Measurements from ENCODE around the gene NTRK2.

The NTRK2 gene

GRCh38 chr9:84785792-84786547, 116.4 kb downstream of the NTRK2 start:
- no peak for DNase-seq

DNA sequence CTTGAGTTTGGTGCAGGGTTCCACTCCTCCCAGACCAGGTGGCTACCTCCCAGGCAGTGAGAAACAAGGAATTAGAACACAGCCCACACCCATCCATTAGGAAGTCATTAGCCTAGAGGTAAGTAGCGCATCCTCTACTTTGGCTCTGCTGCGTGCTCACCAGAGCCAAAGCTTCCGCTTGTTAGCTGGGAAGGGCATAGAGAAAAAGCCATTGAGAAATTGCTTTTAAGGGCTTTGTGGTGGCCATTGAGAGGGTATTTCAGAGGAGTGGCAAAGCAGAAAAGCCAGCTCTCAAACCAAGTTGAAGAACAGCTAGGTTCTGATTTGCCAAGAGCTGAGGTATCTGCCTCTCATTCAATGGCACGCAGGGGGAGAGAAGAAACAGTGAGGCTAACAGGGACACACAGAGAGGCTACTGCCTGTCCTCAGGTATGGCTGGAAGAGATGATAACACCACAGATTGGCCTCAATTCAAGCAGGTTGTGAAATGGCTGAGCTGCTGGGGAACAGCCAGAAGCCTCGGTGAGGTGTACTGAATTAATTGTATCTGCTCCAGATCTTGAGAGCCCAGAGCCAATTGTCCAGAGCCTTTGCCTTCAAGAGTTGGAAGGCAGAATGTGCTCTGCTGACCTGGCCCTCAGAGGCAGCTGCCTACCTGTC, 119.4 kb downstream of the NTRK2 start:
- no peak for DNase-seq

- no peak for DNase-seq
Observed at GRCh38 chr9:84789463-84789830, 119.9 kb downstream of the NTRK2 start.

DNA sequence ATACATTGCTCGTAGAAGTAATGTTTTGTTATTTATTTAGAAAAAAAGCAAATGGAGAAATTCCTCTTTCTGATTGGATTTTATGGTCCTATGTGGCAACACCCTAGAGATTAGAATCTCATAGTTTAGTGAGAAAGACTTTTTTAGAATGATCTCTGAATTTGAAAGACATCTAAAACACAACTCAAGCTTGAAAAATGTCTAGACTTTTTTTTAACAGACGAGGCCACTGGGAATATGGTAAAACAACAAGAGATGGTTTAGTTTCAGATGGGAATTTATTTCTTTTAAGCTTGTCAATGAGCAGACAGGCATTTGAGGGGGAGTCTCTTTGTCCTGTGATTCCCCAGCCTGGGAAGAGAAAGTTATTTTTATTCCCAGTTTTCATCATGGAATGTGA, 122.1 kb downstream of the NTRK2 start:
- DNase-seq = no peak

- DNase-seq = no peak
Observed at GRCh38 chr9:84793251-84793650, 123.7 kb downstream of the NTRK2 start.

DNA sequence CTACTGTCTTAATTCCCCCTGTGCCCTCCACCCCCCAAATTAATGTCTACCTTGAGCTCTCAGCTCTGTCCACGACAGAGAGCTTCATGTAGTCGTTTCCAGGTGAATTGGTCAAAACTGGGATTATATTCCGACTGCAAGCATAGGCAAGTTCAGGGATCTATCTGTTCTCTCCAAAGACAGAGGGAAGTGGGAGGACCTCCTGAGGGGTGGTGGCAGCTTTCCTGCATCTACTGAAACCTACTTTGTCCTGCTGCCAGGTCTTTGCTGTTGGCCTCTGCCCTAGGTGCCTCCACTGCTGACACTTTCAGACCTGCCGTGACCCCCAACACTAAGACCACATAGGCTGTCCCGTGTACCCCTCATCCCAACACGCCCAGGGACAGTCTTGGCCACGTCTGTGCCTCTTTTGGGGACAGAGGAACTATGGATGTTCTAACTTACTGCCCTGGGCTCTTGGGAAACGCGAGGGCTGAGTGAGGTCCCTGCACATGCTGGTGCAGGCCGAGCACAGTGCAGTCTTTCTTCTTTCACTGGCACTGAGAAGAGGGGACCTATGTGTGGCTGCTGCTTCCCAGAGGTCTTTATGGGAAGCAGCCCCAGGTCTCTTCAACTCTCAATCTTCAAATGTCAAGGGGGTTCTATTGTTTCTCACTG, 125.6 kb downstream of the NTRK2 start:
- DNase-seq = no peak

- DNase-seq = no peak
Observed at GRCh38 chr9:84796404-84796803, 126.9 kb downstream of the NTRK2 start.

DNA sequence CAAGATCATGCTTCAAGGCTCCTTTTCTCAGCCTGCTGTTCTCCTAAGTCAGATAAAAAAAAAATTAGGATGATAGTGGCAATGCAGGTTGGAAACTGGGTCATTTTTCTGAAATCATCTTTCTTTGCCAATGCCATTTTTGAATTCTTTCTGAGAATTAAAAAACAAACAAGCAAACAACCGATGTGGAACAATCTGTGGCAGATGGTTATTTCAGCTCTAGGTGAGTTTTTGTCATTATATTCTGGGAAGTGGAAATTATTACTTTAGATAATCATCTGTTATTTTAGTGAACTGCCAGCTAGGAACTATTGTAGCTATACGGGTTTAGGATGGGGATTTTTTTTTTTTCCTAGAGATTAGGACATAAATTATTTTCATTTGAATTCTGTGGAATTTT, 129.7 kb downstream of the NTRK2 start:
- DNase-seq = no peak

DNA sequence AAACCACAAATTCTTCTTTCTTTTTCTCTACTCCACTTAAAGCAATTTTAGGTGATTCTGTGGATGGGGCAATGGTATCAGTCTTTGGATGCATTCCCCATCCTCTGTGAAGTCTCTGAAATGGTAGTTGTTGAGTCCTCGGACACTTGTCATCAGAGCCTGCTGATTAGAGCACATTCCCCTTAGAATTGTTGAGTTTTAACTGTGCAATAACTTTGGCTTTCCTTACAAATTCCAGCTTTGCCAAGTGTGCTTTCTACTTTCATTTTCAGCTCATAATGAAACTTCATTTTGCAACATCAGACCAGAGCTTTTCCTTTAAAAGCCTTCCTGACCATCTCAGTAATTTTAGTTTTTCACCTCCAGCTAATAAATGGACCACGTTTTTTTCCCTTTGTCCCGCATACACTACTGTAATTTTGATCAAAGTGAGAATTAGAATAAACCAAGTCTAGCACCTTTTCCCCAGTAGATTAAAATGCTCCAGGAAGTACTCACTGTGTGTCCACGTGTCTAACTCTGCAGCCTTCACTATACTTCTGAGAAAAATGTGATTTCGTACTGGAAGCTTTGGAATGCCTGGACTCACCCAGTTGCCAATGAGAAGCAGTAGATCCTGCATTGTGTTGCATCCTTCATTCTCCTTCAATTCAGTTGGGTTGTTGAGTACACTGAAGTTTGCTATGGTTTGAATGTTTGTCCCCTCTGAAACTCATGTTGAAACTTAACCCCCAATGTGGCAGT, 135.6 kb downstream of the NTRK2 start:
- no peak for DNase-seq

DNA sequence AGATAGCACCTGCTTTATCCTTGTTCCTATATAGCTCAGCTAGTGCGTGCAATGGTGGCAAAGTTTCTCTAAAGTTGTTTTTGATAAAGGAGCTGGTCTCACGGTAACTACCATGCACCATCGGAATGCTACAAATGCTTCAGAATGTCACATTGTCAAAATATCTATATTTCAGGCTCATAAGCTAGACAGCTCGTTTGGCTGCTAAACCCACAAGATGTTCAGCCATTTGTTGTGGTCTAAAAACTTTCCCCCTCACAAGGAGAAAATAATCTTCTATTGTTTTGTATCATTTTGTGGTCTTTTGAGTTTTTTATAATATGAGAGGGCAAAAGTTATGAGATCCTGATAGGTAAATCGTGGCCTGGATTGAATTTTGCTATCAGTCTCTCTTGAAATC, 137.9 kb downstream of the NTRK2 start:
- no peak for DNase-seq

- DNase-seq = no peak
Observed at GRCh38 chr9:84807870-84808390, 138.4 kb downstream of the NTRK2 start.

- no peak for DNase-seq
Observed at GRCh38 chr9:84808416-84808815, 138.9 kb downstream of the NTRK2 start.

GRCh38 chr9:84811072-84811750, 141.7 kb downstream of the NTRK2 start:
- DNase-seq = no peak

DNA sequence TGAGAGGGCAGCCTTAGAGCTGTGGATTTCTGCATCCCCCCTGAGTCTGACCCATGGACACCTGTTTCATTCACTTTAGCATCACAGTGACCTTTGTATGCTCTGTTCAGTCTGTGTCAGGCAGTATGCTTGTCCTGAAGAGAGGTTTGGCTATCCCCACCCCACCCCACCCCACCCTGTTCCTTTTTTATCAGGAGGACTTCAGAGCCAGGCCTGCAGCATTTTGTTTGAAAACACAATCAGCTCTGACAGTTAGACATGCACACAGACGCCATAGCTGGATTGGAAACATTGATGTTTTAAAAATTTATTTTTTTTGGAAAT, 142.2 kb downstream of the NTRK2 start:
- no peak for DNase-seq

DNA sequence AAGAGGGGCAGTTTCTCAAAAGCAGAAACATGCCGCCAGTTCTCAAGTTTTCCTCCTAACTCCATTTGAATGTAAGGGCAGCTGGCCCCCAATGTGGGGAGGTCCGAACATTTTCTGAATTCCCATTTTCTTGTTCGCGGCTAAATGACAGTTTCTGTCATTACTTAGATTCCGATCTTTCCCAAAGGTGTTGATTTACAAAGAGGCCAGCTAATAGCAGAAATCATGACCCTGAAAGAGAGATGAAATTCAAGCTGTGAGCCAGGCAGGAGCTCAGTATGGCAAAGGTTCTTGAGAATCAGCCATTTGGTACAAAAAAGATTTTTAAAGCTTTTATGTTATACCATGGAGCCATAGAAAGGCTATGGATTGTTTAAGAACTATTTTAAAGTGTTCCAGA, 142.8 kb downstream of the NTRK2 start:
- DNase-seq = no peak

- no peak for DNase-seq
Observed at GRCh38 chr9:84812847-84813246, 143.3 kb downstream of the NTRK2 start.

DNA sequence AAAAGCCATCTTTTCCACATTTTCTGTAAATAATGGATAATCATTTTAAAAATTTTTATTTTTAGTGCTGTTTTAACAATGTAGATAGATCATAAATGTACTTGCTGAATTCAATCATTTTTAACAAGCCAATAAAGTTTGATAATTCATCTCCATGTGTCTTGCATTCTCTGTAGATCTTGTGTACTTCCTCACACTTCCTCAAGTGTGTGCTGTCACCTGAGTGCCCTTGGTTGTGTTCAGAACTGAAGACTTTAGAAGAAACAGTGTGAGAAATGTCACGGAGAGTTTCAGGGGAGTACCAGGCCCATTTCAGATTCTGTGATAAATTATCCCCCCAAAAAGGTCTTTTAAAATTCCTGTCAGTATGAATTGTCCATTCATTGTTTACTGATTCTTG, 146.0 kb downstream of the NTRK2 start:
- no peak for DNase-seq

- no peak for DNase-seq
Observed at GRCh38 chr9:84817038-84817437, 147.5 kb downstream of the NTRK2 start.

DNA sequence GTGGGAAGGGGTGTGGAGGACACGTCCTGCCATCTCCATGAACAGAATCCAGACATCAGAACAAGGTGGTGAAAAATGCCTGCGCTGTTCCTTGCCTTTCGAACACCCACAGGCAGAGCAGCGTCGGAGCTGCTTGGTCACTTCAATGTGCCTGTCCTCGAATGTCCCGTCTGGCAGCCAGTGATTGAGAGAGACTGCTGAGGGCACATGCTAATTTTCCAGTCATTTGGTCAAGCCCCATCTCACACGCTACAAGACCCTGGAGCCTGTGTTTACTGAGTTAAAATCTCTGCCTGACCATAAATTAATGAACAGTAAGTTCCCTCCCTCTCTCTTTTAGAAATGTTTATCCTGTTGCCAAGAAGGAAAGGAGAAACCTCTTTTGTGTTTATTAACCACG, 149.3 kb downstream of the NTRK2 start:
- DNase-seq = no peak

DNA sequence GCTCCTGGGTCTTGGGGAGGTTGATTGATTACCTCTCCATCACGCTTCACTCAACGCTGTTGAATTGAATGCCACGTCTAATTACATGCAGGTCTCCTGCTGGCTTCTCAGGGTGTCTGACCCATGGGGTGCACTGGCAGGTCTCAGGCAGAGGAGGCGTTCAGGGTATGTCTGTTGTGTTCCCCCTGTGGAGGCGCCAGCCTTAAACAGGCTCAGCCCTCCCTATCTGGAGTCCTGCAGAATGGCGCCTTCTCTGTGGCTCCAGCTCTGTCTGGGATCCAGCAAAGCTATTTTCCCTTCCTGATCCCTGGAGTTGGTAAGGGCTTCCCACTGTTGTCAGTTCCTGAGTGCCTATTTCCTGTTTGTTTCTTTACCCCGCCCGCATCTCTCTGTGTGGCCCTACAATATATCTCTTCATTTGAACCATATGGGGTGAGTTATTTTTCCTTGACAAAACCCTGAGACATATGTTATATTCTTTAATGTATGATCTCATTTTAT, 150.0 kb downstream of the NTRK2 start:
- no peak for DNase-seq

DNA sequence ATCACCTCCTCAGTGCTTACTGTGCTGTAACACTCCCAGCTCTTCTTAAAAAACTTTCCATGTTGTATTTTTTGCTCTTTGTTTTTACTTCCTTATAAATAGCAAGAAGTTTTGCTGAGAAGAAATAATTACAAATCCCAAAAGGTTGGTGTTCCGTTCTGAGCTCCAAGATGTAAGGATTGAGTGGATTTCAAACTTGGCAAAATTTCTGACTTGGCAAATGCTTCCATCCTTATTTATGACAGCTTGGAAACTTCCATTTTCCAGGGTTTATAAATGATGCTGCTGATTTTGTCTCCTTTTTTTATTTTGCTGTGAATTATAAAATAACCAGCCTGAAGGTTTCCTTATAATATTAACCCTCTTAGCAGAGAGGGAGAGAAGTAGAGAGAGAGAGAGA, 151.9 kb downstream of the NTRK2 start:
- DNase-seq = no peak

GRCh38 chr9:84822589-84823233, 153.2 kb downstream of the NTRK2 start:
- DNase-seq = no peak
